Epithelial cell of esophagus (primary cell): Measurements from ENCODE around the gene MINDY1.
A peak's percentile ranks its signal among the peaks of the same experiment; 100 is the strongest.

Experiments
- DNase-seq: peaks from one replicate; pipeline ENCODE4 v3.0.0; 2010; ENCODE audit warnings: low read depth
- H3K4me3 ChIP-seq: 2 replicates; pipeline ENCODE4 v1.5.1; 2011; ENCODE audit warnings: mild to moderate bottlenecking, low read length, control low read depth
- CTCF ChIP-seq: IDR thresholded peaks from 2 replicates; pipeline ENCODE4 v1.5.1; 2011; ENCODE audit warnings: low read depth, mild to moderate bottlenecking, low read length, control low read depth, inconsistent platforms; ENCODE audit not compliant: insufficient read depth; ENCODE audit errors: missing control alignments

The MINDY1 gene

DNA sequence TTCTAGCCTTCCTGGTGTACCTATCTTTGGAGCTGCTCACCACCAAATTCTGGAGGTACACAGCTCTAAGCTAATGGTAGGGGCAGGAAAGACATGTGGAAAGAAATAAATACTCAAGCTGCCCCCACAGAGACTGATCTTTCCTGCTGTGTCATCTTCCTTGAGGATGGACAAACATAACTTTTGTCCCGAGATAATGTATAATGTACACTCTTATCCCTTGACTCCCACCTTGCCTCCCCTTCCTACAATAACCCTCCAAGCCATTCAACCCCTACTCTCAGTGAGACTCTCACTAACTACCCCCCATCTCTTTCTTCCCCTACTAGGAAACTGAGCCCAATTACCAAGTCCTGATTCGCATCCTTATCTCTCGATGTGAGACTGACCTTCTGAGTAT lies 12.5 kb downstream of the MINDY1 start:
- no peak for TF ChIP-seq CTCF

DNA sequence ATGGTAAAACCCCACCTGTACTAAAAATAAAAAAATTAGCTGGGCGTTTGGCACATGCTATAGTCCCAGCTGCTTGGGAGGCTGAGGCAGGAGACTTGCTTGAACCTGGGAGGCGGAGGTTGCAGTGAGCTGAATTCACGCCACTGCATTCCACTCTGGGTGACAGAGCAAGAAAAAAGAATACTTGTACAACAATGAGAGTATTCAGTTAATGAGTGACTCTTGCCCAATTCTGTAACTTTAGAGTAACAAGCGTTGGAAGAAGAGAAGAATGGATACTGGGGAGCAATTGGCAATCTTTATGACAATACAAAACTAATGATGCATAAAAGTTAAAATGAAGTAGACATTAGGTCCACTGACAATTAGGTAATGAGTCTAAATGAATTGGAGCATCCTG lies 14.1 kb downstream of the MINDY1 start:
- no peak for TF ChIP-seq CTCF
- H3K4me3 ChIP-seq: no peak overlapping the region
- DNase-seq: no peak

More for the DNA sequence above, 12.5 kb downstream of the MINDY1 start:
- H3K4me3 ChIP-seq: no peak overlapping the region
- no peak for DNase-seq

- DNase-seq: no peak
- TF ChIP-seq CTCF: no peak
- no peak overlapping the region for H3K4me3 ChIP-seq
Observed at GRCh38 chr1:150987924-150988323, 18.8 kb downstream of the MINDY1 start.

DNA sequence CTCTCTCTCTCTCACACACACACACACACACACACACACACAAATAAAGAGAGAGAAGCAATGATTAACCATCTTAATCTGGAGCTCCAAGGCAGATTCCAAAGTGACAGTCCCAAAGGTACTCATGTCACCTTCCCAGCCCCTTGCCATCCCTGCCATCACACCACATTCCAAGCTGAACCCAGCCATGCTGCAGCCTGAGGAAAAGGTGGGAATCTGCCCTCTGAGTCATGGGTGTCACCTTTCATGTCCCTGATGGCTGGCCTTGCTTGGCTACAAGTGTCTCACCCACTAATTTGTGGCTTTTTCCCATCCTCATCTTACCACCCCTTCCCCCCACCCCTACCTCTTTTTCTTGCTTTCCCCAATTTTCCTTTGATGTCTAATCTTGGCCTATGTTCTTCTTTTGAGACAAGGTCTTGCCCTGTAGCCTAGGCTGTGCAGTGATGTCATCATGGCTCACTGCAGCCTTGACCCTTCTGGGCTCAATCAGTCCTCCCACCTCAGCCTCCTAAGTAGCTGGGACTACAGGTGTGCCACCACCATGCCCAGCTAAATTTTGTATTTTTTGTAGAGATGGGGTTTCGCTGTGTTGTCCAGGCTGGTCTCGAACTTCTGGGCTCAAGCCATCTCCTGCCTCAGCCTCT lies 21.4 kb downstream of the MINDY1 start:
- H3K4me3 ChIP-seq: no peak overlapping the region
- DNase-seq: no peak

DNA sequence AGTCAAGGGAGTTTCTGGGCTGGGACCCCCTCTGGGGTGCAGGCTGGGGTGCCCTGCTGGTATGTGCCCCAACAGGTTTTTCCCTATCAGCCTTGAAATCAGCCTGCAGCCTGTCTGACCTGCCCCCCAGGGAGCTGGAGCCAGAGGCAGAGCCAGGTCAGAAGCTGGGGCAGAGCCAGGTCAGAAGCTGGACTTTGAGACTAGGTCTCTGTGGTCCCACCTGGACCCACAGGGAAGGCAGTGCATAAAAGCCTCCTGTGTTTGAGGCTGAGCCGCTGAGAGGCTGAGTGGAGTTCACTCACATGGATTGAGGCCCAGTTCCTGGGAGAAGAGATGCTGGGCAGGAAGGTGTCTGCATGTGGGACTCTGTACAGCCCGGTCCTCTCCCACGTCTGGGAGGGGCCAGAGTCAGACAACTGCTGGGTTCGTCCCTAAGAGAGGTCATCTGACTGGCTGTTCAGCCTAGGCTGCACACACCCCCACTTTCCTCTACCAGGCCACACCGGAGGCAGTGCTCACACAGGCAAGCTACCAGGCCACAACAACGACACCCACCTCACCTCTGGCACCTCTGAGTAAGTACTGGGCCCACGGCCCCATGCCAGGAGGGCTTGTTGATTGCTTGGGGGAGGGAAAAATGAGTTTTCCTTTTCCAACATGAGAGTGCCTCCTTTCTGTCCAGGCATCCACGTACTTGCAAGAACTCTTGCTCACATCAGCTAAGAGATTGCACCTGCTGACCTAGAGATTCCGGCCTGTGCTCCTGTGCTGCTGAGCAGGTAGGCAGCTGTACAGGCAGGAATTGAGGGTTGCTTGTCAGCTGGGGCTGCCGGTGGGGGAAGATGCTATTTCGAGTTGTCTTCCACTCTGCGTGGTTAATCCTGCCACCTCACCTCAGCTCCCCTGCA lies 24.6 kb downstream of the MINDY1 start, which contains the start of gene ANXA9:
Gene ANXA9 (plus strand): TSS at position 488 of the 908 bp plus-strand sequence. CDS start 814 bp downstream, outside the sequence.
- peak; percentile 36 for DNase-seq
- H3K4me3 ChIP-seq: no peak within 1 kb of the TSS
- no peak for TF ChIP-seq CTCF

More for the DNA sequence above, 21.4 kb downstream of the MINDY1 start:
- no peak for TF ChIP-seq CTCF

DNA sequence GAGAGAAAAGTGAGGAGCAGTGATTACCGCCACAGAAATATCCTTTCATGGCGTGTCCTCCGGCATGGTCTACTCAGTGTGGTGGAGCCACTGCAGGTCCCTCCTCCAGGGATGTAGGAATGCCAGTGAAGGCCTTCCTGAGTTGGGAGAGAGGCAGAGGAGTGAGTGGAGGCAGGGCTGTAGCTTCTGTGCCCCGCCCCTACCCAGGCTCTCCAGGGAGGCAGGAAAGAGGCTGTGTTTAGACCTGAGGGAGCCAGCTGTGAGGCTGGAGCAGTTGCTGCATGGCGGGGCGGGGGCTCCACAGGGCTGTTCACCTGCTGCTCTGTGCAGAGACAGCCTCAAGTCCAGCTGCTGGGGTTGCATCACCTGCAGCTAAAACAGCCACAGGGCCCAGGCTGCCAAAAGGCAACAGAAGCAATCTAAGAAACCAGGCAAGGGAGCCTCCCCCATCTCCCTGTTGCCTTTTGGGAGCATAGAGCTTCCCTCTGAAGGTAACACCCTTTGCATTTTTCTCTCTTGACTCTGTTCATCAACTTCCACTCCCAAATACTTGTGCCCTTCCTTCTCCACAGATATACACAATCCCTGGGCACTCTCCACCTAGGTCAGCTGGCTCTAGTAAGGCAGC lies 25.4 kb downstream of the MINDY1 start:
- TF ChIP-seq CTCF: no peak
- H3K4me3 ChIP-seq: no peak overlapping the region
- DNase-seq: peak; percentile 66
